ENCODE measurements around the gene ZNF92.
"Not testable (repeated sequence)": the region's sequence is repeated elsewhere in the genome, so short reads cannot be mapped to it uniquely, and the experiment has no call there.

ZNF92 gene

DNA sequence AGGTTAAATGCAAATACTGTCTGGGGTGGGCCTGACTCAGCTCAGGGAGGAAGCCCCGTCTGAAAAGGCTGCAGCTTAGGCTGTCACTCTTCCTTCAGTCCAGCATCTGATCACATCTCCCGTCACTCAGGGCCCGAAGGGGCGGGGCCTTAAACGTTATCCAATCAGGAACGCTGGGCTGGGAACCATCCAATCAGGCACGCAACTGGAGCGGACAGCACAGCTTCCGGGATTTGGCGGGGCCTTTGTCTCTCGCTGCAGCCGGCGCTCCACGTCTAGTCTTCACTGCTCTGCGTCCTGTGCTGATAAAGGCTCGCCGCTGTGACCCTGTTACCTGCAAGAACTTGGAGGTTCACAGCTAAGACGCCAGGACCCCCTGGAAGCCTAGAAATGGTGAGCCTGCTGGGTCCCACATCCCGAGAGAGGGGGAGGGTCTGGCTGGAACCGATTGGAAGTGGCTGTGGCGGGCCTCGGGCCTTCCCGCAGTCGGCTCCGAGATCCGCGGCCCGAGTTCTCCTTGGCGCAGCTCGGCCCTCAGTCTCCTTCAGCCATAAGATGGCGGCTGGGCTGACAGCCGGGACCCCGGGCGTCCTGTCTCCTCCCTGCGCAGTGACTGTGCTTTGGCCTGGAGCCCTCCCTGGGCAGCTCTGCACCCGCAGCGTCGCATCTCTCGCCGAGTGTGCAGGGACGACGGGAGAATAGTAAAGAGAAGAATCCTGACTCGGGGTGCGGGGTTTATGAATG, at the start of gene ZNF92:
Gene ZNF92 (plus strand): TSS at position 248 of the 744 bp plus-strand sequence. CDS start 143 bp downstream, at position 391.
- peak; percentile 96 for DNase-seq

- DNase-seq = no peak
These were observed 47.7 kb upstream of the ZNF92 start for GRCh38 chr7:65325793-65326432.

GRCh38 chr7:65338346-65338745, 35.3 kb upstream of the ZNF92 start:
- DNase-seq = no peak

- DNase-seq = no peak
These were observed 34.4 kb upstream of the ZNF92 start for GRCh38 chr7:65339257-65339656.

DNA sequence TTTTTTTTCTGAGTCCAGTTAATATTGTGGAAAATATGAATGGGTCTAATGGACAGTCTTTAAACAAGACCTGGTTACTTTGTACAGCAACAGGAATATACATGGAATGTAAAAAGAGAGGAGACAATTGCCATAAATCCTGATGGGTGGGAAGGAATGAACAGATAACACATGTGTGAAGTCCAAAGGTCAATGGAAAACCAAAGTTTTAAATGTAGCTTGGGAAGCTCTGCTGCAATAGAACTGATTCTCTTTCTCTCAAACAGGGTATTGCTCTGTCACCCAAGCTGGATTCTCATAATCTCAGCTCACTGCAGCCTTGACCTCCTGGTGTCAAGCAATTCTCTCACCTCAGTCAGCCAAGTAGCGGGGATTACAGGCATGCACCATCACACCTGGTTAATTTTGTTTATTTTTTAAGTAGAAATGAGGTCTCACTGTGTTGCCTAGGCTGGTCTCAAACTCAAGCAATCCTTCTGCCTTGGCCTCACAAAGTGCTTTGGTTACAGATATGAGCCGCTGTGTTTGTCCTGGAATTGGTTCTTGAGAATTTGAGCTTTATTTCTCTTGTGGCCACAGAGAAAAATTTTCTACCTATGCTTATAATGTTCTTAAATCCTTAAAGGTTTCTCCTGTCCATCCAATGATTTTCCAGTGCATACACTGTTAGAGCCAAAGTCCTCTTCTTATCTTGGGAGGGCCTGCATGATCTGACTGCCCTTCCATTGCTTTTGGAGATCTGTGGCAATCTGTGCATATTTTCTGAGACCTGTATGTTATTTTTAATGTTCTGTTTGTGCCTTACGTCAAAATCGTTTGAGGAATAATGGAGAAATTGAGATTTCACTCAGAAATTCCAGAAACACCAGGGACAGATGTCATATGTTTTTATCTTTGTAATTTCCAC, 30.7 kb upstream of the ZNF92 start:
- DNase-seq = no peak

- DNase-seq = not testable (repeated sequence)
These were observed 29.1 kb upstream of the ZNF92 start for GRCh38 chr7:65344541-65344940.

- DNase-seq = no peak
These were observed 19.4 kb upstream of the ZNF92 start for GRCh38 chr7:65354263-65354662.

DNA sequence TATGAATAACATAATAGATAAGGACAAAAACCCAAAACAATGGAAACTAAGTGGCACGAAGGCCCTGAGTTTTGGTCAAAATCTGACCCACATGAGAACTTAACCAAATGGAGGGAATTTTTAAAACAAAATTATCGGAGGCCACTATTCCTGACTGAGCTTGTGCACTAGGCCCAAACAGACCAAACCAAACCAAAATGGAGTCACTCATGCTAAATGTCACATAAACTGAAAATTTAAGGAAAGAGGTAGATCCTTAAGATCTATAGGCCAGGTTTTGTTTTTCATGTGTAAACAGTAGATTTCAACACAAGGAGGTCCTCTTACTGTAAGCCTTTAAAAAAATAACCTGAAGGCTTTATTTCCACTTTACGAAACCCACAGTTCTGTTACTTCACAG, 3.8 kb upstream of the ZNF92 start:
- no peak for DNase-seq

- DNase-seq = no peak
These were observed 2.2 kb upstream of the ZNF92 start for GRCh38 chr7:65371468-65371867.

DNA sequence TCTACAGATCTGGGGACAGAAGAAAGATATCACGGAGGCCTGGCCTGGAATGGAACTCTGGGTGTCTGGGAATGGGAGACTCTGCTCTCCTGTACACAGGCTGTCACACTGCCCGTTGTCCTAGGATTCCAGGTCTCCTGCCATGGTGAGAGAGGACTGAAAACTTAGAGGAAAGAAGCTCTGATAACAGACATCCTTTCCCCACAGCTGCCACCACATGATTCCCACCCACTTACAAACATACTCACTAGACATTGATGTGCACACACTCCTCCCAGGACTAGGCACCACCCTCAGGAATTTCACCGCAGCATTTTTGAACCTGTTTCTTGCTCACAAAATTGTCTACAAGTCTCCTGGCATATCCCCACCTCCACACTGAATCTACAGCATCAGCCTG, 5.7 kb downstream of the ZNF92 start:
- DNase-seq = no peak

DNA sequence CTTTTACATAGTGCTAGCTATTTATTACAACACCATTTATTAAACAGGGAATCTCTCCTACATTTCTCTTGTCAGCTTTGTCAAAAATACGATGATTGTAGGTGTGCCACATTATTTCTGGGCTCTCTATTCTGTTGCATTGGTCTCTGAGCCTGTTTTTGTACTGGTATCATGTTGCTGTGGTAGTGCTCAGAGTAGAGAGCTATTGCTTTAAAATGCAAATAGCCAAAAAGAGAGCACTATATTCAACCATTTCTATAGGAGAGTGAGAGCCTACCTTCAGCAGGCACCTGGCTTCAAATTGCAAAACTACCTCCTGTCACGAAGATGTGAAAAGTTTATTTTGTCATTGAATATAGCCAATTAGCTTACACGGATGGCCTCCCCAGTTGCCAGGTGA, 8.1 kb downstream of the ZNF92 start:
- DNase-seq = no peak

DNA sequence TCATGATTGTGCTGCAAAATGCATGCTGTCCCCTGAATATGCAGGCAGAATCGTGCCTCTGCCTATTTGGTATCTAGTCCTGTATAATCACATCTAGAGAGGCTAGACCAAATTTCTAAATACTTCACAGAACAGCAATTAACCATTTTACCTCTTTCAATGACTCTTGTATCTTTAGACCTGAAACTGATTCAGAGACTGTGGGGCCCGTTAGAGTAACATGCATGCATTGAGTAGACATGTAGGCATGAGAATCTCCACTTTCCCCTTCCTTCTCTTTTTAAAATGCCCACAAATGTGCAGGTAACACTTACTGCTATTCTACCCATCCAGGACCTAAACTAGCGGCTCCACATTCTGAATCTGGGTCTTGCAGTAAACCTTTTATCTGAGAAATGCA, 8.8 kb downstream of the ZNF92 start:
- DNase-seq = no peak

DNA sequence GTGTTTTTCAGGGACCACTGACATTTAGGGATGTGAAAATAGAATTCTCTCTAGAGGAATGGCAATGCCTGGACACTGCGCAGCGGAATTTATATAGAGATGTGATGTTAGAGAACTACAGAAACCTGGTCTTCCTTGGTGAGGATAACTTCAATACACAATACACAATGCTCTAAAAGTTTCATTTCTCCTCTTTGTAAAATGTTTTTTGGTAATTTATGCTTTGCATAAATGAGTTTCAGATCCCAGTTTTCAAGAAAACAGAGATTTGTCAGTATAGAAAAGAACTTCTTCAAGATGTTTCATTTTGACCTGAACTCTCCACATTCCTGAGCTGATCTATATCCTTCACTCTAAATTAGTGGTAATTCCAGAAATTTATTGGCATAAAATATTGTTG, 14.2 kb downstream of the ZNF92 start:
- no peak for DNase-seq

DNA sequence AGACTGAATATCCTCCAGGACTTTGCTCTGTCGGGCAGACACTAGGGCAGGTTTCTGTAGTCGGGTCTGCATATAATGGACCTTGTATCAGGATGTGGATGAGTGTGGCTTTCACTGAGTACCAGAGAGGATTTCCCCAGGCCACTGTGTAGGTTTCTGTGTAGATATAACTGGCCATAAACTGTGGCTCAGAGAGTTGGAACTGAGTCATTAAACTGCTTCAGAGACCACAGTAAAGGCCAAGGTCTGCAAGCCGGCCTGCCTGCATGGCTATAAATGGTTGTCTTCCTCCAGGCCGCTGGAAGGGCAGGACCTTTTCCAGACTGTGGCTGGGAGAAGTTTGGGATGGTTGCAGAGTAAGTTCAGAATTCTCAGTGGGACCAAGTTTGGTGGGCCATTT, 16.9 kb downstream of the ZNF92 start:
- DNase-seq = no peak

DNA sequence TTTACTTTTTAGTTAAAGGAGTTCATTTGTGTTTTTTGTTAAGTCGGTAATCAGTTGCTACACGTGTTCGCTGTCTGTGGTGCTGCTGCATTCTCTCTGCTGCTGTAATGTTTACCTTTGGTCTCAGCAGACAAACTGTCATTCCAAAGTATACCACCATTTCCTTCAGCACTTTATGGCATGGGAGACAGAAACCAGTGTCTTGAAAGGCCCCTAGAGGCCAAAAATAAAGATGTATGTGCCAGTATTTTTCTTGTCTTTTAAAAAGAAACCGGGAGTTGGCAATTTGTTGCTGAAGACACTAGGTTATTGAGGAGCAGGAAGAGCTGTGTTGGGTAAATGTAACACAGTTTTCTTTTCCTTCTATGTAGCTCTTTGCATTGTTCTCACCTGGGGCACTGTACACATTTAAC, 24.1 kb downstream of the ZNF92 start:
- DNase-seq = no peak

DNA sequence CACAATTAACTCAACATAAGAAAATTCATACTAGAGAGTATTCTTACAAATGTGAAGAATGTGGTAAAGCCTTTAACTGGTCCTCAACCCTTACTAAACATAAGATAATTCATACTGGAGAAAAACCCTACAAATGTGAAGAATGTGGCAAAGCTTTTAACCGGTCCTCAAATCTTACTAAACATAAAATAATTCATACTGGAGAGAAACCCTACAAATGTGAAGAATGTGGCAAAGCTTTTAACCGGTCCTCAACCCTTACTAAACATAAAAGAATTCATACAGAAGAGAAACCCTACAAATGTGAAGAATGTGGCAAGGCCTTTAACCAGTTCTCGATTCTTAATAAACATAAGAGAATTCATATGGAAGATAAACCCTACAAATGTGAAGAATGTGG, 25.0 kb downstream of the ZNF92 start:
- DNase-seq = not testable (repeated sequence)

DNA sequence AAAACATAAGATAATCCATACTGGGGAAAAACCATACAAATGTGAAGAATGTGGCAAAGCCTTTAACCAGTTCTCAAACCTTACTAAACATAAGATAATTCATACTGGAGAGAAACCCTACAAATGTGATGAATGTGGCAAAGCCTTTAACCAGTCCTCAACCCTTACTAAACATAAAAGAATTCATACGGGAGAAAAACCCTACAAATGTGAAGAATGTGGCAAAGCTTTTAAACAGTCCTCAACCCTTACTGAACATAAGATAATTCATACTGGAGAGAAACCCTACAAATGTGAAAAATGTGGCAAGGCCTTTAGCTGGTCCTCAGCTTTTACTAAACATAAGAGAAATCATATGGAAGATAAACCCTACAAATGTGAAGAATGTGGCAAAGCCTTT, 25.4 kb downstream of the ZNF92 start:
- DNase-seq = not testable (repeated sequence)

- DNase-seq = no peak
These were observed 30.4 kb downstream of the ZNF92 start for GRCh38 chr7:65404020-65404419.

GRCh38 chr7:65406706-65407105, 33.1 kb downstream of the ZNF92 start:
- DNase-seq = not testable (repeated sequence)

GRCh38 chr7:65409363-65409762, 35.7 kb downstream of the ZNF92 start:
- no peak for DNase-seq

- no peak for DNase-seq
These were observed 37.6 kb downstream of the ZNF92 start for GRCh38 chr7:65411249-65411648.

- no peak for DNase-seq
These were observed 49.0 kb downstream of the ZNF92 start for GRCh38 chr7:65422670-65423069.

- not testable (repeated sequence) for DNase-seq
These were observed 49.6 kb downstream of the ZNF92 start for GRCh38 chr7:65423286-65423685.

All from CD4-positive, alpha-beta T cell treated with Interferon gamma for 1 hour (primary cell).